SK-N-MC (cell line): ENCODE measurements around the gene CST9.
"Not testable (repeated sequence)": the region's sequence is repeated elsewhere in the genome, so short reads cannot be mapped to it uniquely, and the experiment has no call there.

Experiments
- DNase-seq: peaks from one replicate; pipeline ENCODE4 v3.0.0-alpha.2; 2011; ENCODE audit warnings: low read depth, low spot score
- H3K27ac ChIP-seq: fragments of 200-600 bp; sonication (generic); 2 replicates; pipeline ENCODE4 v1.5.1; 2016; ENCODE audit warnings: mixed run types
- H3K36me3 ChIP-seq: fragments of 200-600 bp; sonication (generic); 2 replicates; pipeline ENCODE4 v1.6.1; 2017; ENCODE audit warnings: antibody characterized with exemption, low read length, mixed read lengths; ENCODE audit not compliant: insufficient read depth
- H3K4me3 ChIP-seq: fragments of 200-600 bp; sonication (generic); 2 replicates; pipeline ENCODE4 v1.5.1; 2016
- H3K9ac ChIP-seq: fragments of 200-600 bp; sonication (generic); 2 replicates; pipeline ENCODE4 v1.8.0; 2017; ENCODE audit warnings: mixed run types, mixed read lengths; ENCODE audit not compliant: insufficient read length
- H3K9me3 ChIP-seq: fragments of 200-600 bp; sonication (generic); 2 replicates; pipeline ENCODE4 v1.6.1; 2017; ENCODE audit warnings: low read depth, mild to moderate bottlenecking, antibody characterized with exemption, low read length, moderate library complexity, mixed read lengths
- EZH2 ChIP-seq: fragments of 200-600 bp; sonication (generic); IDR thresholded peaks from one replicate; pipeline ENCODE4 v1.6.1; 2017; ENCODE audit warnings: antibody characterized with exemption
- FOXP2 ChIP-seq: optimal IDR thresholded peaks from 2 replicates; pipeline ENCODE3; 2011; ENCODE audit warnings: mild to moderate bottlenecking, moderate library complexity; ENCODE audit not compliant: insufficient read depth; ENCODE audit errors: extremely low read length, control extremely low read depth
- POLR2AphosphoS5 ChIP-seq: IDR thresholded peaks from 2 replicates; pipeline ENCODE4 v1.6.1; 2012; ENCODE audit warnings: mild to moderate bottlenecking, low read depth, low read length, borderline replicate concordance

CST9 gene

DNA sequence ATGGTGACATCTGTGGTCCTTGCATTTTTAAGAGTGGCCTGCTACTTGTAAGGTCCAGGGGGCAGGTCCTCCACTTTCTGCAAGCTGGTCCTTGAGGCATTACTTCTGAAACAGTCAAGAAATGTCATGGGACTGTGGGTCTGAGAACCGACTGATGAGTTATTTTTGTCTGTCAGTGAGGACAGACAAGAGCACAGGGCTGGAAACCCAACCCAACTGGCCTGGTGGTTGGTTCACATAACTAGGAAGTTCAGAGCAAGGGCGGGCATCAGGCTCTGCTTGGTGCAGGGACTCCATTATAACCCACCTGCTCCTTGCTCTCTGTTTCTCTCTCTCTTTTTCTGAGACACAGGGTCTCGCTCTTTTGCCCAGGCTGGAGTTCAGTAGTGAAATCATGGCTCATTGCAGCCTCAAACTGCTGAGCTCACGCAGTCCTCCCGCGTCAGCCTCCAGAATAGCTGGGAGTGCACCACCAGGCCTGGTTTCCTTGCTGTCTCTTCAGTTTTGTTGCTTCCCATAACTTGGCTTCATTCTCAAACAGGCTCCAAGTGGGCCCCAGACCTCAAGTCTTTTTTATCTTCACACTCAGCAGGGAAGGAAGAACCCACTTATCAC, 22.8 kb upstream of the CST9 start:
- Histone ChIP-seq H3K4me3 (no peak overlapping the region), H3K9me3 (no peaks in the 10 kb centered on the region), H3K9ac (no peak overlapping the region), H3K27ac (no peak overlapping the region), H3K36me3 (no peaks in the 10 kb centered on the region)
- DNase-seq, result no peak
- TF ChIP-seq POLR2AphosphoS5 (no peak), EZH2 (no peak), FOXP2 (no peak)

DNA sequence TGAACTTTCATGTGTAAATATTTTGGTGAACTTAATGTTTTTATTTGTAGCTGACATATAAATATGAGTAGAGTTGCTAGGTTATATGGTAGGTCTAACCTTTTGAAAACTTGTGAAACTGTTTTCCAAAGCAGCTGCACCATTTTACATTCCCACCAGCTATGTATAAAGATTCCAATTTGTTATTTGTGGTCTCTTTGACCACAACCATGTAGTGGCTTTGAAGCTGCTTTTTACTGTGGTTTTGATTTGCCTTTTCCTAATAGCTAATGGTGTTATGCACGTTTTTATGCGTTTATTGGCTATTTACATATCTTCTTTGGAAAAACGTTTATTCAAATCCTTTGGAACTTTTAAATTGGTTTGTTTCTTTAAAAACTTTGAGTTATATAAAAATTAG, 21.8 kb upstream of the CST9 start:
- Histone ChIP-seq H3K4me3 (no peak overlapping the region), H3K9ac (no peak overlapping the region), H3K9me3 (no peaks in the 10 kb centered on the region), H3K27ac (no peak overlapping the region), H3K36me3 (no peaks in the 10 kb centered on the region)
- DNase-seq, result no peak
- no peak for TF ChIP-seq FOXP2
- TF ChIP-seq EZH2, result no peak
- no peak for TF ChIP-seq POLR2AphosphoS5

DNA sequence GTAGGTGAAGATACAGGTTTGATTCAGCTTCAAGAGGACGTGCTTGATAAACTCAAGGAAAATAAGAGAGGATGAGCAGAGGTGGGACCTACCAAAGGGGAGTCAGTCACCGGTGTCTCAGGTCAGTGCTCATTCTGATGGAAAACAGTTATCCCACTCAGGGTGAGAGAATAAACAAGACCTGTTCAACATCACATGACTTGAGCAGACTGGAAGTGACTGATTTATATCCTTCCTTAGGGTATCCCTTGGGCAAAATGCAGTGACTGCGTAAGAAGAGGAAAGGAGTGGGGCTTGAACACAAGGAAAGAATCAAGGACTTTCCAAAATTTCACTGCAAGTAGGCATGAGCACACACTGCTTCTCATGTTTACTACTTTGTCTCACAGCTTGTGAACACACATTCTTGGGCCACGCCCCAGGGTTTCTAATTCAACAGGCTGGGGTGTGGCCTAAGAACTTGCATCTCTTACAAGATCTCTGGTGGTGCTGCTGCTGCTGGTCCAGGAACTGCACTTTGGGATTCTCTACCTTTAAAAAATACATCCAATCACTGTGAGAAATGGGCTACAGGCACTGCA, 20.4 kb upstream of the CST9 start:
- Histone ChIP-seq H3K4me3 (no peak overlapping the region), H3K9ac (no peak overlapping the region), H3K36me3 (no peaks in the 10 kb centered on the region), H3K27ac (no peak overlapping the region), H3K9me3 (no peaks in the 10 kb centered on the region)
- DNase-seq, result no peak
- no peak for TF ChIP-seq POLR2AphosphoS5

DNA sequence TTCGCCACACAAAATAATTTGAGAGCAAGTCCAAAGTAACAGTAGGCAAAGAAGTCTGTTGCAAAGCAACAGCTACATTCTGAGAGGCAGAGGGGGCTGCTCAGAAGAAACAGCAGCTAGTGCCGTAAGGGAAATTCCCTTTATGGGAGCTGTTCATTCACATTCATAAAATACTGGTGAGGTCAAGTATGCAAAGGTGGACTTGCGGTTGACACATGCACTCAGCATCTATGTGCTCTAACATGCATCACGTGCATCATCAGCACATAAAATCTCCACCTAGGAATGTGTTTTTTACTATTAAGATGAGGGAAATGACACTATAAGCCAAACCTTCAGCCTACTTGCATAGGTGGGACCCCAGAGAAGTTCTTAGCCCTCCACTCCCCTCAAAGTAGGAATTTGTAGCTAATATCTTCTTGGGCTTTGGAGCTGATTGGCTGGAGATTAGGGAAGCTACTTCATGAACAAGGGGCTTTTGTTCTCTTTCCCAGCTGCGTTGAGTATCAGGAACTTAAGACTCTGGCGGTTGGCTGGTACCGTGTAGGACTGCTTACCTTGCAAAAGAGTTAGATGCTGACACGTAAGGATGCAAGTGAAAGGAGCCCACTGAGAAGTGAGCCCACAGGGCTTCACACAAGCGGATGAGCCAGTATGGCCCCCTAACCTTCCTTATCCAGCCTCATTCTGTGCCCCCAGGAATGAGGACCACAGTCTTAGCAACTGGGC, 19.7 kb upstream of the CST9 start:
- H3K4me3 ChIP-seq, result no peak overlapping the region
- H3K9me3 ChIP-seq, result no peaks in the 10 kb centered on the region
- H3K9ac ChIP-seq, result no peak overlapping the region
- TF ChIP-seq EZH2 (no peak), FOXP2 (no peak), POLR2AphosphoS5 (no peak)
- H3K27ac ChIP-seq, result no peak overlapping the region
- H3K36me3 ChIP-seq, result no peaks in the 10 kb centered on the region
- DNase-seq, result no peak

DNA sequence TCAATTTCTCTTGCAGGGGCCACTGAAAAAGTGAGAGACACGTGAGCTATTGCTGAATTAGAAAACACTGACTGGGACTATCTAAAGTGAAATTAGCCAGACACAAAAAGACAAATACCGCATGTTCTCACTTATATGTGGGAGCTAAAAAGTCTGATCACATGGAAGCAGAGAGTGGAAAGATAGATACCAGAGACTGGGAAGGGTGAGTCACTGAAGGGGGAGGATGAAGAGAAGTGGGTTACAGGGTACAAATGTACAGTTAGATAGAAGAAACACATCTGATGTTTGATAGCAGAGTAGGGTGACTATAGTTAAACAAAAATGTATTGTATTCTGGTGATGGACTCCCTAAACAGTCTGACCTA, 18.6 kb upstream of the CST9 start:
- no peak for DNase-seq
- TF ChIP-seq POLR2AphosphoS5, result no peak
- no peak for TF ChIP-seq EZH2
- TF ChIP-seq FOXP2, result no peak
- H3K36me3 ChIP-seq, result no peaks in the 10 kb centered on the region
- no peak overlapping the region for H3K9ac ChIP-seq
- no peak overlapping the region for H3K4me3 ChIP-seq
- no peaks in the 10 kb centered on the region for H3K9me3 ChIP-seq
- no peak overlapping the region for H3K27ac ChIP-seq

DNA sequence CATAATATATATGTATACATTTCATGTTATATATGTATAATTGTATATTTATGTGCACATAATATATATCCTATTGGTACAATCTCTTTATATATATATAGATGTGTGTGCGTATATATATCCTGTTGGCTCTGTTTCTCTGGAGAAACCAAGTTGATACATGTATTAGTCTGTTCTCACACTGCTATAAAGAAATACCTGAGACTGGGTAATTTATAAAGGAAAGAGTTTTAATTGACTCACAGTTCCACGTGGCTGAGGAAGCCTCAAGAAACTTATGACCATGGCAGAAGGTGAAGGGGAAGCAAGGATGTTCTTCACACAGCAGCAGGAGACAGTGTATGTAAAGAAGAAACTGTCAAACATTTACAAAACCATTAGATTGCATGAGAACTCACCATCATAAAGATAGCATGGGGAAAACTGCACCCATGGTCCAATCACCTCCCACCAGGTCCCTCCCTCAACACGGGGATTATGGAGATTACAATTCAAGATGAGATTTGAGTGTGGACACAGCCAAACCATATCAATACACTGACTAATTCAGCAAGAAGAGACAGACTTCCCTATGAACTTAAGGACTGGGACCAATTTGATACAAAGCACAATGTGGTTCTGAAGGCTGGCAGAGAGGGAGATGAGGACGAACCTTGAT, 18.1 kb upstream of the CST9 start:
- no peak for DNase-seq
- H3K9me3 ChIP-seq, result no peaks in the 10 kb centered on the region
- H3K36me3 ChIP-seq, result no peaks in the 10 kb centered on the region
- no peak overlapping the region for H3K4me3 ChIP-seq
- H3K9ac ChIP-seq, result no peak overlapping the region
- TF ChIP-seq EZH2, result no peak
- TF ChIP-seq FOXP2, result no peak
- H3K27ac ChIP-seq, result no peak overlapping the region

DNA sequence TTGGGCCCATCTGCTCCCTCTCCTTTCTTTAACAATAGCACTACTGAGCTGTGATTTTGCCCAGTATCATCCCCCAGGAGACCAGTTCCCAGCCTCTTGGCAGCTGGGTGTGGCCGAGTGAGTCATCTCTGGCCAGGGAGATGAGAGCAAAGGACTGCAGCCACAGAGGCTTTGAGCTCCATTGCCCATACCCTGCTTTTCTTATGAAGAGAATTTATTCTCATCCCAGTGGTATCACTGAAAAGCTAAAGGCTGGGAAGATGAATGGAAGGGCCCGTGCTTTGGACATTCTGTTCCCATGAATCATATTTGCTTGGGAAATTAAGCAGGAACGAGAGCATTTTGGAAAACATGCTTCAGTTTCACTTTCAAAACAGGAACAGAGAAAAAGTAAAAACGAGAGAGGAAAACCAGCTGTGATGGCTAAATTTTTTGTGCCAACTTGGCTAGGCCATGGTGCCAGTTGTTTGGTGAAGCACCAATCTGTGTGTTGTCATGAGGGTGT, 17.2 kb upstream of the CST9 start:
- Histone ChIP-seq H3K36me3 (no peaks in the 10 kb centered on the region), H3K9me3 (no peaks in the 10 kb centered on the region), H3K4me3 (no peak overlapping the region), H3K27ac (no peak overlapping the region), H3K9ac (no peak overlapping the region)
- TF ChIP-seq FOXP2, result no peak
- TF ChIP-seq POLR2AphosphoS5, result no peak
- TF ChIP-seq EZH2, result no peak
- no peak for DNase-seq

DNA sequence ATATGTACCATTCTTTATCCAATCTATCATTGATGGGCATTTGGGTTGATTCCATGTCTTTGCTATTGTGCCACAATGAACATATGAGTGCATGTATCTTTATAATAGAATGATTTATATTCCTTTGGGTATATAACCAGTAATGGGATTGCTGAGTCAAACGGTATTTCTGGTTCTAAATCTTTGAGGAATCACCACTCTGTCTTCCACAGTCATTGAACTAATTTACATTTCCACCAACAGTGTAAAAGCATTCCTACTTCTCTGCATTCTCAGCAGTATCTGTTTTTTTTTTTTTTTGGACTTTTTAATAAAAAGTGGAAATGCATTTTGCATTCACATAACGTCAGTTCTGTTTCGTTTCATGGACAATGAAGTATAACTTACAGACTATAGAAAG, 16.7 kb upstream of the CST9 start:
- H3K27ac ChIP-seq, H3K9me3 ChIP-seq, H3K4me3 ChIP-seq, H3K36me3 ChIP-seq, DNase-seq, H3K9ac ChIP-seq: not testable (repeated sequence)

DNA sequence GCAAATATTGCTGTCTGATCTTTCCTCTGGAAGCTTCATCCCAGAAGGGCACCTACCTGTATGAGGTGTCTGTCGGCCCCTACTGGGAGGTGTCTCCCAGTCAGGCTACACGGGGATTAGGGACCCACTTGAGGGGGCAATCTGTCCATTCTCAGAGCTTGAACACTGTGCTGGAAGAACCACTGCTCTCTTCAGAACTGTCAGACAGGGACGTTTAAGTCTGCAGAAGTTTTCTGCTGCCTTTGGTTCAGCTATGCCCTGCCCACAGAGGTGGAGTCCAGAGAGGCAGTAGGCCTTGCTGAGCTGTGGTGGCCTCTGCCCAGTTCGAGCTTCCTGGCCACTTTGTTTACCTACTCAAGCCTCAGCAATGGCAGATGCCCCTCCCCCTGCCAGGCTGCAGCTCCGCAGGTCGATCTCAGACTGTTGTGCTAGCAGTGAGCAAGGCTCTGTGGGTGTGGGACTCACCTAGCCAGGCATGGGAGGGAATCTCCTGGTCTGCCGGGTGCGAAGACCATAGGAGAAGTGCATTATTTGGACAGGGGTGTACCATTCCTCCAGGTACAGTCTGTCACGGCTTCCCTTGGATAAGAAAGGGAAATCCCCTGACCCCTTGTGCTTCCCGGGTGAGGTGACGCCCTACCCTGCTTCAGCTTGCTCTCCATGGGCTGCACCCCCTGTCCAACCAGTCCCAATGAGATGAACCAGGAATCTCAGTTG, 15.1 kb upstream of the CST9 start:
- DNase-seq, H3K27ac ChIP-seq, H3K36me3 ChIP-seq, H3K9me3 ChIP-seq, H3K9ac ChIP-seq, H3K4me3 ChIP-seq: not testable (repeated sequence)
